NCI-H1105 (cell line): Measurements from ENCODE around the gene KIF1B.

ENCODE experiments used
- DNase-seq: peaks from one replicate; lab custom pipeline; 2025; lab: John Stamatoyannopoulos, UW

The KIF1B gene

GRCh38 chr1:10283318-10283984 is 73.1 kb downstream of the KIF1B start:
- no peak for DNase-seq

- DNase-seq = no peak
These were observed 75.9 kb downstream of the KIF1B start for GRCh38 chr1:10286244-10286643.

GRCh38 chr1:10287023-10287645 is 76.8 kb downstream of the KIF1B start:
- no peak for DNase-seq

- DNase-seq = no peak
These were observed 77.8 kb downstream of the KIF1B start for GRCh38 chr1:10288029-10288615.

GRCh38 chr1:10291705-10292104 is 81.3 kb downstream of the KIF1B start:
- DNase-seq = no peak

GRCh38 chr1:10292188-10292587 is 81.8 kb downstream of the KIF1B start:
- no peak for DNase-seq

- DNase-seq = no peak
These were observed 85.2 kb downstream of the KIF1B start for GRCh38 chr1:10295481-10296085.

GRCh38 chr1:10299151-10299550 is 88.8 kb downstream of the KIF1B start:
- no peak for DNase-seq

- no peak for DNase-seq
These were observed 92.0 kb downstream of the KIF1B start for GRCh38 chr1:10302416-10302815.

- DNase-seq = no peak
These were observed 93.9 kb downstream of the KIF1B start for GRCh38 chr1:10304295-10304694.

GRCh38 chr1:10306435-10306834 is 96.1 kb downstream of the KIF1B start:
- no peak for DNase-seq

- DNase-seq = no peak
These were observed 97.6 kb downstream of the KIF1B start for GRCh38 chr1:10308001-10308400.

GRCh38 chr1:10309243-10310011 is 99.1 kb downstream of the KIF1B start:
- no peak for DNase-seq

- no peak for DNase-seq
These were observed 106.4 kb downstream of the KIF1B start for GRCh38 chr1:10316752-10317151.

- DNase-seq = no peak
These were observed 109.4 kb downstream of the KIF1B start for GRCh38 chr1:10319750-10320149.

GRCh38 chr1:10320336-10320735 is 110.0 kb downstream of the KIF1B start:
- no peak for DNase-seq

GRCh38 chr1:10322821-10323220 is 112.5 kb downstream of the KIF1B start:
- DNase-seq = no peak

GRCh38 chr1:10324627-10325026 is 114.3 kb downstream of the KIF1B start:
- DNase-seq = no peak

GRCh38 chr1:10325521-10325920 is 115.2 kb downstream of the KIF1B start:
- no peak for DNase-seq

GRCh38 chr1:10326251-10326650 is 115.9 kb downstream of the KIF1B start:
- no peak for DNase-seq

- no peak for DNase-seq
These were observed 118.0 kb downstream of the KIF1B start for GRCh38 chr1:10328180-10328963.

- DNase-seq = no peak
These were observed 127.1 kb downstream of the KIF1B start for GRCh38 chr1:10337436-10337835.
